Heart left ventricle (tissue), 13 donors: ENCODE measurements around the gene KCNQ1.

Source experiments
- CTCF ChIP-seq, 12 donors: fragments of 200-600 bp; sonication (generic) in 4 of 12; IDR thresholded peaks; one replicate each; pipeline versions ENCODE4 v1.5.0 to v1.8.0; 2018 to 2022; ENCODE audit warnings: antibody characterized with exemption in 12 of 12, mild to moderate bottlenecking in 5 of 12
- POLR2A ChIP-seq, 2 donors: fragments of 450-650 bp; IDR thresholded peaks; one replicate each; pipeline ENCODE4 v1.6.1; 2017; ENCODE audit warnings: antibody characterized with exemption in 2 of 2, mild to moderate bottlenecking in 2 of 2, moderate library complexity in 2 of 2
- donor health status: ischemic (EF 13 %, LVEDD 7.1; RV severe dilation, severe dysfunction).
- donor health status: DM: no; HTN: yes; CAD: no.
- donor health status: DM: no; HTN: no; CAD: no.
- donor health status: ischemic (EF 25% LVEDD 6.9; RV normal size, moderate dysfunction).
- donor health status: ischemic (EF 25% LVEDD 5.7; RV mildly dilated, moderate dysfunction).
- donor health status: ischemic (EF 35%, LVEDD 5.7; RV mildly dilated, moderate dysfunction).
- donor health status: nonischemic (EF 11% LVEDD 7.7; RV severe dilation, severe dysfunction).
- donor health status: DM: yes; HTN: yes; CAD: no.
- donor health status: PGD.
- donor health status: ischemic (EF 29% LVEDD 5.4; RV normal size, mild dysfunction).
- donor health status: nonischemic (EF 23%, LVEDD 6.1; RV moderate dilation, normal function).

GRCh38 chr11:2482204-2482603 lies 37.4 kb downstream of the KCNQ1 start:
- TF ChIP-seq CTCF (IDR thresholded peaks at IDR 0.05), result no peak
- no peak for TF ChIP-seq POLR2A (IDR thresholded peaks at IDR 0.05)
